IMR-90 (cell line): Measurements from ENCODE around the gene KRT7. TPM values are rescaled to one million over a fixed set of nuclear protein-coding genes. Genes with fewer than 3 reads are reported as not detected.

Experiments
- ATAC-seq: fragments of 200-7000 bp; cut with Tn5 transposase; 2 replicates; pipeline ENCODE4 v1.9.1; 2020; ENCODE audit warnings: low read depth, mild to moderate bottlenecking, moderate library complexity
- BruUV-seq: library from RNA; stranded (reverse); fragments of 400-500 nt; replicated peaks from 2 replicates; lab custom pipeline; 2021; lab: Mats Ljungman, UMichigan
- CTCF ChIA-PET: fragments of 300-600 bp; formaldehyde crosslinking; extraction: SDS; loops from one replicate; lab custom pipeline; 2021; ENCODE audit warnings: antibody characterized with exemption; lab: Yijun Ruan, JAX
- POLR2A ChIA-PET: fragments of 300-600 bp; sonication (Branson Sonifier 250); formaldehyde crosslinking; loops from one replicate; lab custom pipeline; 2022; ENCODE audit warnings: antibody characterized with exemption; ENCODE audit not compliant: unreplicated experiment; lab: Charles Lee
- DNase-seq: peaks from one replicate; pipeline ENCODE4 v3.0.0; 2013
- H2AFZ ChIP-seq: replicated peaks from 2 replicates; pipeline ENCODE3; 2013; ENCODE audit warnings: low read length, mild to moderate bottlenecking; ENCODE audit not compliant: poor library complexity
- H2AK5ac ChIP-seq: 2 replicates; pipeline ENCODE4 v1.6.1; 2013; ENCODE audit warnings: low read depth, low read length, inconsistent platforms
- H2AK9ac ChIP-seq: replicated peaks from 2 replicates; pipeline ENCODE3; 2013; ENCODE audit warnings: mild to moderate bottlenecking, low read depth, low read length, moderate library complexity; ENCODE audit not compliant: poor library complexity
- H2BK120ac ChIP-seq: 2 replicates; pipeline ENCODE4 v1.6.1; 2013; ENCODE audit warnings: low read depth, low read length, inconsistent platforms
- H2BK15ac ChIP-seq: 3 replicates; pipeline ENCODE4 v1.6.1; 2013; ENCODE audit warnings: low read depth, low read length, inconsistent platforms
- H2BK20ac ChIP-seq: 2 replicates; pipeline ENCODE4 v1.6.1; 2013; ENCODE audit warnings: low read depth, mild to moderate bottlenecking, inconsistent platforms, low read length, moderate library complexity
- H2BK5ac ChIP-seq: 2 replicates; pipeline ENCODE4 v1.6.1; 2013; ENCODE audit warnings: mild to moderate bottlenecking, low read depth, low read length, inconsistent platforms; ENCODE audit not compliant: poor library complexity, severe bottlenecking
- H3K14ac ChIP-seq: replicated peaks from 2 replicates; pipeline ENCODE4 v1.6.1; 2013; ENCODE audit warnings: low read depth, low read length, inconsistent platforms
- H3K18ac ChIP-seq: 2 replicates; pipeline ENCODE4 v1.6.1; 2013; ENCODE audit warnings: low read depth, low read length, control low read depth
- H3K23ac ChIP-seq: 2 replicates; pipeline ENCODE4 v1.6.1; 2013; ENCODE audit warnings: low read depth, low read length, inconsistent platforms
- H3K27ac ChIP-seq: 2 replicates; pipeline ENCODE4 v1.5.1; 2013; ENCODE audit warnings: mild to moderate bottlenecking, control low read depth, low read length; ENCODE audit not compliant: insufficient read depth
- H3K27me3 ChIP-seq: 2 replicates; pipeline ENCODE4 v1.6.1; 2013; ENCODE audit warnings: low read length; ENCODE audit not compliant: control insufficient read depth, insufficient read depth
- H3K36me3 ChIP-seq: 2 replicates; pipeline ENCODE4 v1.6.1; 2013; ENCODE audit warnings: low read length, mixed read lengths; ENCODE audit not compliant: control insufficient read depth, insufficient read depth
- H3K4ac ChIP-seq: 2 replicates; pipeline ENCODE4 v1.6.1; 2013; ENCODE audit warnings: low read depth, low read length, inconsistent platforms
- H3K4me1 ChIP-seq: 2 replicates; pipeline ENCODE4 v1.6.1; 2013; ENCODE audit warnings: low read length, mixed read lengths; ENCODE audit not compliant: control insufficient read depth, insufficient read depth
- H3K4me2 ChIP-seq: 2 replicates; pipeline ENCODE4 v1.6.1; 2013; ENCODE audit warnings: low read depth, mild to moderate bottlenecking, control low read depth, low read length, moderate library complexity
- H3K4me3 ChIP-seq: 2 replicates; pipeline ENCODE4 v1.5.1; 2013; ENCODE audit warnings: low read depth, mild to moderate bottlenecking, control low read depth, low read length, moderate library complexity; ENCODE audit not compliant: insufficient read depth
- H3K56ac ChIP-seq: 2 replicates; pipeline ENCODE4 v1.6.1; 2013; ENCODE audit warnings: low read length, inconsistent platforms; ENCODE audit not compliant: insufficient read depth; ENCODE audit errors: extremely low read depth
- H3K79me1 ChIP-seq, 2 experiments: 2 replicates each; pipeline ENCODE4 v1.6.1; 2013; ENCODE audit warnings: low read length in 2 of 2, inconsistent platforms in 1 of 2, low read depth in 1 of 2
- H3K9ac ChIP-seq: 2 replicates; pipeline ENCODE4 v1.6.1; 2013; ENCODE audit warnings: low read depth, low read length, control low read depth
- H3K9me1 ChIP-seq: 2 replicates; pipeline ENCODE4 v1.6.1; 2013; ENCODE audit warnings: low read length, inconsistent platforms; ENCODE audit not compliant: insufficient read depth
- H3K9me3 ChIP-seq: 2 replicates; pipeline ENCODE4 v1.6.1; 2013; ENCODE audit warnings: low read length; ENCODE audit not compliant: control insufficient read depth, insufficient read depth
- H4K20me1 ChIP-seq: 2 replicates; pipeline ENCODE4 v1.6.1; 2013; ENCODE audit warnings: low read length, inconsistent platforms; ENCODE audit not compliant: insufficient read depth
- H4K5ac ChIP-seq: 2 replicates; pipeline ENCODE4 v1.6.1; 2013; ENCODE audit warnings: mild to moderate bottlenecking, low read depth, low read length, control low read depth
- H4K8ac ChIP-seq, 2 experiments: 2 replicates each; pipeline ENCODE4 v1.6.1; 2013; ENCODE audit warnings: low read depth in 2 of 2, low read length in 2 of 2, control low read depth in 1 of 2, inconsistent platforms in 1 of 2
- H4K91ac ChIP-seq: 2 replicates; pipeline ENCODE4 v1.6.1; 2013; ENCODE audit warnings: low read depth, low read length, inconsistent platforms; ENCODE audit not compliant: insufficient read depth
- BHLHE40 ChIP-seq: fragments of 150-350 bp; IDR thresholded peaks from 2 replicates; pipeline ENCODE4 v1.6.1; 2016; ENCODE audit warnings: mild to moderate bottlenecking, low read depth, low read length
- CEBPB ChIP-seq: IDR thresholded peaks from 2 replicates; pipeline ENCODE4 v1.6.1; 2012; ENCODE audit warnings: low read depth, low read length, improper control_type of control experiment
- CHD1 ChIP-seq: IDR thresholded peaks from 2 replicates; pipeline ENCODE4 v1.6.1; 2012; ENCODE audit warnings: low read depth, low read length, improper control_type of control experiment
- ELK1 ChIP-seq: fragments of 150-350 bp; IDR thresholded peaks from 2 replicates; pipeline ENCODE4 v1.6.1; 2016; ENCODE audit warnings: low read depth, mild to moderate bottlenecking, low read length, moderate library complexity, borderline replicate concordance
- FOS ChIP-seq: fragments of 150-350 bp; IDR thresholded peaks from 2 replicates; pipeline ENCODE4 v1.6.1; 2016; ENCODE audit warnings: low read depth, low read length
- MAFK ChIP-seq: IDR thresholded peaks from 2 replicates; pipeline ENCODE4 v1.6.1; 2012; ENCODE audit warnings: low read depth, low read length, improper control_type of control experiment
- MAZ ChIP-seq: IDR thresholded peaks from 2 replicates; pipeline ENCODE4 v1.6.1; 2012; ENCODE audit warnings: low read depth, mild to moderate bottlenecking, low read length, improper control_type of control experiment, moderate library complexity, borderline replicate concordance
- MXI1 ChIP-seq: IDR thresholded peaks from 2 replicates; pipeline ENCODE4 v1.6.1; 2012; ENCODE audit warnings: low read depth, mild to moderate bottlenecking, low read length, moderate library complexity, borderline replicate concordance
- NFE2L2 ChIP-seq: fragments of 150-350 bp; IDR thresholded peaks from 2 replicates; pipeline ENCODE4 v1.6.1; 2016; ENCODE audit warnings: low read depth, mild to moderate bottlenecking, low read length
- POLR2A ChIP-seq: IDR thresholded peaks from 2 replicates; pipeline ENCODE4 v1.6.1; 2012; ENCODE audit warnings: mild to moderate bottlenecking, low read depth, low read length
- RAD21 ChIP-seq: IDR thresholded peaks from 2 replicates; pipeline ENCODE4 v1.6.1; 2012; ENCODE audit warnings: low read length, improper control_type of control experiment
- RCOR1 ChIP-seq: IDR thresholded peaks from 2 replicates; pipeline ENCODE4 v1.6.1; 2012; ENCODE audit warnings: mild to moderate bottlenecking, low read length, improper control_type of control experiment; ENCODE audit not compliant: insufficient replicate concordance
- RFX5 ChIP-seq: IDR thresholded peaks from 2 replicates; pipeline ENCODE4 v1.8.0; 2012; ENCODE audit warnings: low read depth, mild to moderate bottlenecking, low read length, moderate library complexity
- SMC3 ChIP-seq: fragments of 150-350 bp; IDR thresholded peaks from 2 replicates; pipeline ENCODE4 v1.6.1; 2016; ENCODE audit warnings: low read depth, mild to moderate bottlenecking, antibody characterized with exemption, low read length, moderate library complexity
- USF2 ChIP-seq: fragments of 150-350 bp; IDR thresholded peaks from 2 replicates; pipeline ENCODE4 v1.6.1; 2017; ENCODE audit warnings: mild to moderate bottlenecking, antibody characterized with exemption, low read length, low read depth
- WGBS, 2 experiments: methylation state at CpG; one replicate each; pipeline versions ENCODE4 v1.1.5 to v1.1.7; 2013; ENCODE audit warnings: missing lambda C conversion rate in 2 of 2; ENCODE audit not compliant: insufficient read length in 1 of 2; ENCODE audit errors: extremely low coverage in 2 of 2; 5-methylcytosine and 5-hydroxymethylcytosine counted together
- dilution Hi-C: fragments of 300-500 bp; cut with HindIII; formaldehyde crosslinking; loops from one replicate; pipeline ENCODE4 v1.14.3; 2018; ENCODE audit warnings: low sequenced_read_pairs; ENCODE audit not compliant: unreplicated experiment
- in situ Hi-C: fragments of 300-500 bp; cut with MboI; formaldehyde crosslinking; loops from 3 replicates; pipeline ENCODE4 v1.14.3; 2019; ENCODE audit warnings: low sequenced_read_pairs, inconsistent platforms, mixed read lengths
- intact Hi-C: fragments of 100-400 bp; cut with micrococcal nuclease; formaldehyde crosslinking; loops from 2 replicates; pipeline ENCODE4 v1.10.0; 2022
- polyA plus RNA-seq, 3 experiments: library from polyadenylated mRNA; depleted of rRNA; stranded (reverse); fragments of >200 nt; gene quantifications; 2 replicates each; pipeline ENCODE4 v1.2.3, GENCODE V29; 2012; ENCODE audit warnings: low replicate concordance in 1 of 3
- total RNA-seq: library from RNA; depleted of rRNA; stranded (reverse); fragments of >200 nt; gene quantifications from 2 replicates; pipeline ENCODE4 v1.2.3, GENCODE V29; 2012
- TF ChIP-seq, protein P1 (sequence below): conservative IDR thresholded peaks from 2 replicates; pipeline ENCODE4 v1.5.1; 2012; ENCODE audit warnings: mild to moderate bottlenecking, low read depth, low read length, improper control_type of control experiment

Gene KRT7
- total and polyA plus RNA-seq, 2 of the 4 experiments (the other 2 are of a cell fraction) = 0.54 to 1.7 TPM

GRCh38 chr12:52207106-52207505 lies 25.9 kb upstream of the KRT7 start:
- Histone ChIP-seq H2BK5ac (no peak overlapping the region), H3K4me3 (no peak overlapping the region), H3K9ac (no peak overlapping the region), H3K27ac (no peak overlapping the region), H3K14ac (no peak overlapping the region), H3K27me3 (no peaks in the 10 kb centered on the region), H2AFZ (no peak overlapping the region), H2AK9ac (peak overlapping the region; percentile 39), H3K4me1 (peaks cover 34% of the 10 kb centered on the region), H2BK120ac (peak overlapping the region; percentile 57), H2BK20ac (peak overlapping the region; percentile 55; the same call in 1 of the 2 replicates), H3K9me3 (no peaks in the 10 kb centered on the region), H4K91ac (peak overlapping the region; percentile 14; the same call in 1 of the 2 replicates), H3K9me1 (peaks cover 24% of the 10 kb centered on the region), H2BK15ac (peak overlapping the region; percentile 58; the same call in 1 of the 3 replicates), H4K20me1 (no peaks in the 10 kb centered on the region), H3K36me3 (no peaks in the 10 kb centered on the region), H3K4ac (peak overlapping the region; percentile 29; the same call in 1 of the 2 replicates), H3K23ac (no peak overlapping the region), H3K79me1 (peaks cover 0 to 4% of the 10 kb centered on the region in 2 experiments; a peak in 1 of 4 replicates), H4K8ac (no peak overlapping the region), H2AK5ac (peak overlapping the region; percentile 24; the same call in 1 of the 2 replicates), H3K4me2 (no peak overlapping the region), H3K56ac (no peak overlapping the region), H3K18ac (no peak overlapping the region), H4K5ac (no peak overlapping the region)
- no peak for DNase-seq
- ChIA-PET CTCF (interaction anchor here (1.2 kb wide), 1 partner anchor 72 kb away, joined by 3 read pairs; no protein-coding TSS in a partner anchor), POLR2A (no interaction called here)
- no TSS peak for BruUV-seq
- WGBS, 2 experiments = 100% methylated on average over 2 of the region's 2 CpGs; no CpG with 5 or more reads in 1 of the 2 experiments
- in situ Hi-C loops = loop anchor here (5.0 kb wide), 1 partner anchor 40 kb away; no protein-coding TSS in a partner anchor
- intact Hi-C loops = no loop called here
- TF ChIP-seq NFE2L2 (no peak), POLR2A (no peak), RFX5 (no peak), CHD1 (no peak), ELK1 (no peak), USF2 (no peak), MAZ (no peak), MAFK (no peak), RCOR1 (no peak), FOS (no peak), CEBPB (no peak), SMC3 (no peak), RAD21 (no peak), MXI1 (no peak), BHLHE40 (no peak)
- TF ChIP-seq, protein P1, sequence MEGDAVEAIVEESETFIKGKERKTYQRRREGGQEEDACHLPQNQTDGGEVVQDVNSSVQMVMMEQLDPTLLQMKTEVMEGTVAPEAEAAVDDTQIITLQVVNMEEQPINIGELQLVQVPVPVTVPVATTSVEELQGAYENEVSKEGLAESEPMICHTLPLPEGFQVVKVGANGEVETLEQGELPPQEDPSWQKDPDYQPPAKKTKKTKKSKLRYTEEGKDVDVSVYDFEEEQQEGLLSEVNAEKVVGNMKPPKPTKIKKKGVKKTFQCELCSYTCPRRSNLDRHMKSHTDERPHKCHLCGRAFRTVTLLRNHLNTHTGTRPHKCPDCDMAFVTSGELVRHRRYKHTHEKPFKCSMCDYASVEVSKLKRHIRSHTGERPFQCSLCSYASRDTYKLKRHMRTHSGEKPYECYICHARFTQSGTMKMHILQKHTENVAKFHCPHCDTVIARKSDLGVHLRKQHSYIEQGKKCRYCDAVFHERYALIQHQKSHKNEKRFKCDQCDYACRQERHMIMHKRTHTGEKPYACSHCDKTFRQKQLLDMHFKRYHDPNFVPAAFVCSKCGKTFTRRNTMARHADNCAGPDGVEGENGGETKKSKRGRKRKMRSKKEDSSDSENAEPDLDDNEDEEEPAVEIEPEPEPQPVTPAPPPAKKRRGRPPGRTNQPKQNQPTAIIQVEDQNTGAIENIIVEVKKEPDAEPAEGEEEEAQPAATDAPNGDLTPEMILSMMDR = no peak
- dilution Hi-C loops = no loop called here
- ATAC-seq = no peak
